H9 (cell line): Measurements from ENCODE around the gene SYCP2L. TPM values are rescaled to one million over a fixed set of nuclear protein-coding genes. Genes with fewer than 3 reads are reported as not detected.

ENCODE experiments used
- DNase-seq: peaks from one replicate; pipeline ENCODE4 v3.0.0-alpha.2; 2017
- H2AFZ ChIP-seq: one replicate; pipeline ENCODE4 v1.6.1; 2013; ENCODE audit warnings: mild to moderate bottlenecking, low read length, control low read depth, moderate library complexity
- H2AK5ac ChIP-seq: 2 replicates; pipeline ENCODE4 v1.6.1; 2013; ENCODE audit warnings: low read length, control low read depth, mixed read lengths; ENCODE audit not compliant: insufficient read length
- H2BK120ac ChIP-seq: one replicate; pipeline ENCODE4 v1.6.1; 2013; ENCODE audit warnings: low read depth, mild to moderate bottlenecking, low read length, control low read depth, inconsistent platforms; ENCODE audit not compliant: poor library complexity, severe bottlenecking
- H2BK12ac ChIP-seq: 2 replicates; pipeline ENCODE4 v1.6.1; 2013; ENCODE audit warnings: low read length, control low read depth, mixed read lengths, low read depth; ENCODE audit not compliant: insufficient read length
- H2BK15ac ChIP-seq: 2 replicates; pipeline ENCODE4 v1.6.1; 2013; ENCODE audit warnings: low read depth, low read length, control low read depth
- H2BK20ac ChIP-seq: one replicate; pipeline ENCODE4 v1.6.1; 2013; ENCODE audit warnings: low read depth, mild to moderate bottlenecking, low read length, control low read depth, inconsistent platforms; ENCODE audit not compliant: poor library complexity, severe bottlenecking
- H2BK5ac ChIP-seq: 2 replicates; pipeline ENCODE4 v1.6.1; 2013; ENCODE audit warnings: low read length, control low read depth, mixed read lengths; ENCODE audit not compliant: insufficient read length
- H3K14ac ChIP-seq: 2 replicates; pipeline ENCODE4 v1.6.1; 2013; ENCODE audit warnings: low read length, control low read depth; ENCODE audit not compliant: insufficient read depth
- H3K18ac ChIP-seq: 2 replicates; pipeline ENCODE4 v1.6.1; 2013; ENCODE audit warnings: low read depth, mild to moderate bottlenecking, mixed read lengths, low read length, control low read depth; ENCODE audit not compliant: insufficient read length
- H3K23ac ChIP-seq: 2 replicates; pipeline ENCODE4 v1.6.1; 2013; ENCODE audit warnings: low read length, control low read depth, mixed read lengths, low read depth; ENCODE audit not compliant: insufficient read length
- H3K23me2 ChIP-seq: 2 replicates; pipeline ENCODE4 v1.6.1; 2013; ENCODE audit warnings: low read depth, mild to moderate bottlenecking, mixed read lengths, low read length, control low read depth; ENCODE audit not compliant: insufficient read length, poor library complexity, severe bottlenecking
- H3K27ac ChIP-seq: 2 replicates; pipeline ENCODE4 v1.5.1; 2013; ENCODE audit warnings: low read length, control low read depth, mixed read lengths, low read depth; ENCODE audit not compliant: insufficient read length
- H3K27me3 ChIP-seq: 2 replicates; pipeline ENCODE4 v1.6.1; 2013; ENCODE audit warnings: low read length, control low read depth, inconsistent platforms; ENCODE audit not compliant: insufficient read depth
- H3K4ac ChIP-seq: 2 replicates; pipeline ENCODE4 v1.6.1; 2013; ENCODE audit warnings: low read depth, mild to moderate bottlenecking, control low read depth, inconsistent platforms, low read length, moderate library complexity
- H3K4me1 ChIP-seq: 2 replicates; pipeline ENCODE4 v1.6.1; 2013; ENCODE audit warnings: low read length, control low read depth, inconsistent platforms; ENCODE audit not compliant: insufficient read depth
- H3K4me2 ChIP-seq: 2 replicates; pipeline ENCODE4 v1.6.1; 2013; ENCODE audit warnings: low read length, control low read depth, mixed read lengths; ENCODE audit not compliant: insufficient read length, insufficient read depth
- H3K56ac ChIP-seq: 2 replicates; pipeline ENCODE4 v1.6.1; 2013; ENCODE audit warnings: low read depth, mild to moderate bottlenecking, mixed read lengths, low read length, control low read depth; ENCODE audit not compliant: insufficient read length
- H3K79me1 ChIP-seq: 2 replicates; pipeline ENCODE4 v1.6.1; 2013; ENCODE audit warnings: low read depth, mild to moderate bottlenecking, moderate library complexity, low read length, control low read depth, inconsistent platforms; ENCODE audit not compliant: insufficient read depth, poor library complexity, severe bottlenecking
- H3K79me2 ChIP-seq: 2 replicates; pipeline ENCODE4 v1.6.1; 2013; ENCODE audit warnings: low read length, control low read depth, inconsistent platforms; ENCODE audit not compliant: insufficient read depth
- H3K9ac ChIP-seq: 2 replicates; pipeline ENCODE4 v1.6.1; 2013; ENCODE audit warnings: low read length, control low read depth, mixed read lengths; ENCODE audit not compliant: insufficient read length; ENCODE audit errors: extremely low read depth
- H3K9me3 ChIP-seq: one replicate; pipeline ENCODE4 v1.6.1; 2013; ENCODE audit warnings: low read depth, low read length, inconsistent platforms; ENCODE audit not compliant: control insufficient read depth
- H3T11ph ChIP-seq: one replicate; pipeline ENCODE4 v1.6.1; 2013; ENCODE audit warnings: mild to moderate bottlenecking, low read length, control low read depth, inconsistent platforms
- H4K20me1 ChIP-seq: one replicate; pipeline ENCODE4 v1.6.1; 2013; ENCODE audit not compliant: control insufficient read depth, insufficient read length, insufficient read depth
- H4K5ac ChIP-seq: 2 replicates; pipeline ENCODE4 v1.6.1; 2013; ENCODE audit warnings: low read depth, mild to moderate bottlenecking, mixed read lengths, low read length, control low read depth; ENCODE audit not compliant: insufficient read length
- H4K8ac ChIP-seq: replicated peaks from 2 replicates; pipeline ENCODE4 v1.6.1; 2013; ENCODE audit warnings: low read length, control low read depth, mixed read lengths, low read depth; ENCODE audit not compliant: insufficient read length
- H4K91ac ChIP-seq: 2 replicates; pipeline ENCODE4 v1.6.1; 2013; ENCODE audit warnings: low read depth, mild to moderate bottlenecking, moderate library complexity, mixed read lengths, low read length, control low read depth; ENCODE audit not compliant: insufficient read length
- H3K27ac Mint-ChIP-seq, 3 experiments: 2 replicates in 2 of 3; 3 replicates in 1 of 3; pipeline ENCODE4 v1.8.0; 2020 to 2021; ENCODE audit warnings: mixed read lengths in 3 of 3, mild to moderate bottlenecking in 1 of 3, moderate library complexity in 1 of 3
- H3K27me3 Mint-ChIP-seq: 2 replicates; pipeline ENCODE4 v1.8.0; 2021; ENCODE audit warnings: low read depth, mild to moderate bottlenecking, moderate library complexity, mixed read lengths
- H3K36me3 Mint-ChIP-seq, 3 experiments: 2 replicates in 2 of 3; 3 replicates in 1 of 3; pipeline ENCODE4 v1.8.0; 2020 to 2021; ENCODE audit warnings: low read depth in 3 of 3, mixed read lengths in 3 of 3; ENCODE audit not compliant: insufficient read depth in 1 of 3
- H3K4me1 Mint-ChIP-seq, 2 experiments: 2 replicates each; pipeline ENCODE4 v1.8.0; 2020; ENCODE audit warnings: mixed read lengths in 2 of 2
- H3K4me3 Mint-ChIP-seq, 2 experiments: 2 replicates in 1 of 2; 3 replicates in 1 of 2; pipeline ENCODE4 v1.8.0; 2020 to 2021; ENCODE audit warnings: mild to moderate bottlenecking in 2 of 2, mixed read lengths in 2 of 2, moderate library complexity in 1 of 2
- H3K9me3 Mint-ChIP-seq, 2 experiments: 2 replicates in 1 of 2; 3 replicates in 1 of 2; pipeline ENCODE4 v1.8.0; 2020; ENCODE audit warnings: mild to moderate bottlenecking in 2 of 2, mixed read lengths in 2 of 2, moderate library complexity in 1 of 2
- WGBS: extraction: QIAGEN DNeasy Blood & Tissue Kit; methylation state at CpG from one replicate; pipeline ENCODE4 v1.1.7; 2013; ENCODE audit warnings: missing lambda C conversion rate, low lambda C conversion rate, mixed read lengths; ENCODE audit not compliant: insufficient read length; ENCODE audit errors: extremely low coverage; 5-methylcytosine and 5-hydroxymethylcytosine counted together
- total RNA-seq: library from RNA; stranded (reverse); gene quantifications from 2 replicates; pipeline ENCODE4 v1.2.1, GENCODE V29; 2021
- TF ChIP-seq, protein P1 (sequence below): fragments of 200-600 bp; sonication (generic); conservative IDR thresholded peaks from 3 replicates; pipeline ENCODE4 v1.8.0; 2021; ENCODE audit warnings: antibody characterized with exemption, mild to moderate bottlenecking

SYCP2L gene
- total RNA-seq, 1 experiment from 2014 or later: 3.5 TPM

DNA sequence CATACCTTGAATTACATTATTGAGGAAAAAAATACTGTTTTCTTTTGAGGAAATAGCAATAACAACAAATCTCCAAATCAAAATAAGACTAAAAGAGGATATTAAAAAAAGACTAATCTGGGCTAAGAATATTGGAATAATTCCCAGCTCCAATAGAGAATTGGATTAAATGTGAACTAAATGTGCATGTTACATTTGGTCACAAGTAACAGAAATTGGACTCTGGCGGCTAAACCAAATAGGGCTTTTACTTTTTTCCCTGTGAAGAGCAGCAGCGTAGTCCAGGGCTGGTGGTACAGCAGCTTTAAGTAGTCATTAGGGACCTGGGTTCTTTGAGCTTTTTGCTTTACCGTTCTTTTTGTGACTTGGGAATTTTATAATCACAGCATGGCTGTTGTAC, 85.3 kb downstream of the SYCP2L start:
- no peaks in the 10 kb centered on the region for H3K9me3 ChIP-seq
- Mint-ChIP-seq H3K36me3 (peaks cover 0 to 10% (median 0%) of the 10 kb centered on the region in 3 experiments; a peak in 3 of 7 replicates), H3K9me3 (peaks cover 0 to 2% of the 10 kb centered on the region in 2 experiments; a peak in 3 of 5 replicates), H3K4me3 (no peak overlapping the region), H3K4me1 (no peaks in the 10 kb centered on the region), H3K27me3 (peaks cover 15% of the 10 kb centered on the region), H3K27ac (no peak overlapping the region)
- no peak overlapping the region for H2BK15ac ChIP-seq
- H3T11ph ChIP-seq: no peak overlapping the region
- no peak overlapping the region for H3K14ac ChIP-seq
- no peak overlapping the region for H2BK5ac ChIP-seq
- no peak overlapping the region for H2BK12ac ChIP-seq
- WGBS: no CpG with 5 or more reads among the region's 3 CpGs
- no peaks in the 10 kb centered on the region for H4K20me1 ChIP-seq
- H3K4me1 ChIP-seq: no peaks in the 10 kb centered on the region
- no peak overlapping the region for H2BK120ac ChIP-seq
- no peak overlapping the region for H3K4me2 ChIP-seq
- no peak overlapping the region for H4K91ac ChIP-seq
- H3K27ac ChIP-seq: no peak overlapping the region
- no peak overlapping the region for H2BK20ac ChIP-seq
- H3K23me2 ChIP-seq: no peaks in the 10 kb centered on the region
- TF ChIP-seq, protein P1, sequence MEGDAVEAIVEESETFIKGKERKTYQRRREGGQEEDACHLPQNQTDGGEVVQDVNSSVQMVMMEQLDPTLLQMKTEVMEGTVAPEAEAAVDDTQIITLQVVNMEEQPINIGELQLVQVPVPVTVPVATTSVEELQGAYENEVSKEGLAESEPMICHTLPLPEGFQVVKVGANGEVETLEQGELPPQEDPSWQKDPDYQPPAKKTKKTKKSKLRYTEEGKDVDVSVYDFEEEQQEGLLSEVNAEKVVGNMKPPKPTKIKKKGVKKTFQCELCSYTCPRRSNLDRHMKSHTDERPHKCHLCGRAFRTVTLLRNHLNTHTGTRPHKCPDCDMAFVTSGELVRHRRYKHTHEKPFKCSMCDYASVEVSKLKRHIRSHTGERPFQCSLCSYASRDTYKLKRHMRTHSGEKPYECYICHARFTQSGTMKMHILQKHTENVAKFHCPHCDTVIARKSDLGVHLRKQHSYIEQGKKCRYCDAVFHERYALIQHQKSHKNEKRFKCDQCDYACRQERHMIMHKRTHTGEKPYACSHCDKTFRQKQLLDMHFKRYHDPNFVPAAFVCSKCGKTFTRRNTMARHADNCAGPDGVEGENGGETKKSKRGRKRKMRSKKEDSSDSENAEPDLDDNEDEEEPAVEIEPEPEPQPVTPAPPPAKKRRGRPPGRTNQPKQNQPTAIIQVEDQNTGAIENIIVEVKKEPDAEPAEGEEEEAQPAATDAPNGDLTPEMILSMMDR: no peak
- H3K23ac ChIP-seq: no peak overlapping the region
- DNase-seq: no peak
- no peaks in the 10 kb centered on the region for H3K79me1 ChIP-seq
- no peak overlapping the region for H3K4ac ChIP-seq
- no peaks in the 10 kb centered on the region for H3K27me3 ChIP-seq
- no peak overlapping the region for H2AFZ ChIP-seq
- no peak overlapping the region for H4K5ac ChIP-seq
- H4K8ac ChIP-seq: no peak overlapping the region
- H3K56ac ChIP-seq: no peak overlapping the region
- H3K9ac ChIP-seq: no peak overlapping the region
- H2AK5ac ChIP-seq: no peak overlapping the region
- H3K18ac ChIP-seq: no peak overlapping the region
- no peaks in the 10 kb centered on the region for H3K79me2 ChIP-seq
